Right lobe of liver (tissue), 4 donors: Measurements from ENCODE around the gene SENP8.
A peak's percentile ranks its signal among the peaks of the same experiment; 100 is the strongest.

Experiments used
- CTCF ChIP-seq, 4 donors: fragments of 200-600 bp in 3 of 4; fragments of 450-650 bp in 1 of 4; IDR thresholded peaks; one replicate each; pipeline versions ENCODE4 v1.5.1 to v1.8.0; 2016 to 2022; ENCODE audit warnings: antibody characterized with exemption in 4 of 4, mild to moderate bottlenecking in 2 of 4
- POLR2A ChIP-seq: fragments of 450-650 bp; IDR thresholded peaks from one replicate; pipeline ENCODE4 v1.6.1; 2017; ENCODE audit warnings: antibody characterized with exemption, mild to moderate bottlenecking
- donor health status: DM: no; HTN: no; CAD: no.
- donor health status: DM: no; HTN: no; CAD: no.
- donor health status: DM: no; HTN: yes; CAD: no.

GRCh38 chr15:72117486-72118016 is 652 bp upstream of the SENP8 start:
- peak; percentile 64 for TF ChIP-seq POLR2A
- TF ChIP-seq CTCF (IDR thresholded peaks at IDR 0.05) = no peak
